BE2C (cell line): ENCODE data around the gene DIPK1B. TPM values are rescaled to one million over a fixed set of nuclear protein-coding genes. Genes with fewer than 3 reads are reported as not detected.

Experiments used
- DNase-seq: peaks from one replicate; pipeline ENCODE4 v3.0.0-alpha.2; 2020
- H3K27me3 ChIP-seq: fragments of 250-450 bp; sonication (Bioruptor Pico); 2 replicates; pipeline ENCODE4 v1.5.1; 2020; ENCODE audit warnings: mild to moderate bottlenecking
- H3K36me3 ChIP-seq: fragments of 250-450 bp; sonication (Bioruptor Pico); 2 replicates; pipeline ENCODE4 v1.5.1; 2020; ENCODE audit warnings: mild to moderate bottlenecking
- H3K4me1 ChIP-seq: fragments of 250-450 bp; sonication (Bioruptor Pico); 2 replicates; pipeline ENCODE4 v1.5.1; 2020
- H3K4me3 ChIP-seq: 2 replicates; pipeline ENCODE4 v1.5.1; 2011; ENCODE audit warnings: low read depth, low read length
- H3K9me3 ChIP-seq: fragments of 250-450 bp; sonication (Bioruptor Pico); 2 replicates; pipeline ENCODE4 v1.5.1; 2020
- CTCF ChIP-seq: IDR thresholded peaks from 2 replicates; pipeline ENCODE4 v1.5.1; 2012; ENCODE audit warnings: mild to moderate bottlenecking, low read depth, low read length
- polyA plus RNA-seq: library from polyadenylated mRNA; unstranded; fragments of >200 nt; gene quantifications from one replicate; pipeline ENCODE4 v1.2.1, GENCODE V29; 2012; ENCODE audit warnings: low read depth, missing spikeins; ENCODE audit not compliant: insufficient read length, insufficient read depth

Gene DIPK1B
- polyA plus RNA-seq: 119 TPM

- no peaks in the 10 kb centered on the region for H3K27me3 ChIP-seq
- H3K4me1 ChIP-seq: peaks cover 13% of the 10 kb centered on the region
- H3K36me3 ChIP-seq: peaks cover 17% of the 10 kb centered on the region
- DNase-seq: peak; percentile 67
- no peak for TF ChIP-seq CTCF
- H3K4me3 ChIP-seq: peak within 1 kb of the TSS; percentile 83
- no peaks in the 10 kb centered on the region for H3K9me3 ChIP-seq
These were observed at the start of gene DIPK1B for GRCh38 chr9:136711751-136712689. DIPK1B (plus strand) TSS chr9:136712572; CDS start chr9:136712666, 94 bp downstream.

- H3K4me3 ChIP-seq: no peak within 1 kb of the TSS
- peaks cover 10% of the 10 kb centered on the region for H3K27me3 ChIP-seq
- no peaks in the 10 kb centered on the region; the same call in 1 of the 2 replicates for H3K4me1 ChIP-seq
- no peaks in the 10 kb centered on the region for H3K36me3 ChIP-seq
- DNase-seq: no peak
- no peak for TF ChIP-seq CTCF
- H3K9me3 ChIP-seq: no peaks in the 10 kb centered on the region
These were observed 49.5 kb upstream of the DIPK1B start, which contains the start of gene EGFL7 for GRCh38 chr9:136662656-136663581. EGFL7 (plus strand) TSS chr9:136662916; CDS start chr9:136668283, 5,367 bp downstream.

GRCh38 chr9:136664000-136664915 is 48.1 kb upstream of the DIPK1B start:
- H3K27me3 ChIP-seq: peaks cover 10% of the 10 kb centered on the region
- no peak overlapping the region for H3K4me3 ChIP-seq
- no peak for TF ChIP-seq CTCF
- H3K9me3 ChIP-seq: no peaks in the 10 kb centered on the region
- no peaks in the 10 kb centered on the region for H3K36me3 ChIP-seq
- DNase-seq: no peak
- no peaks in the 10 kb centered on the region; the same call in 1 of the 2 replicates for H3K4me1 ChIP-seq

- no peak for DNase-seq
- no peaks in the 10 kb centered on the region for H3K36me3 ChIP-seq
- no peaks in the 10 kb centered on the region for H3K9me3 ChIP-seq
- no peak overlapping the region for H3K4me3 ChIP-seq
- H3K4me1 ChIP-seq: no peaks in the 10 kb centered on the region; the same call in 1 of the 2 replicates
- no peak for TF ChIP-seq CTCF
- H3K27me3 ChIP-seq: peaks cover 10% of the 10 kb centered on the region
These were observed 47.2 kb upstream of the DIPK1B start for GRCh38 chr9:136665111-136665703.

GRCh38 chr9:136665704-136666371 is 46.5 kb upstream of the DIPK1B start:
- TF ChIP-seq CTCF: no peak
- no peak for DNase-seq
- H3K9me3 ChIP-seq: no peaks in the 10 kb centered on the region
- no peaks in the 10 kb centered on the region for H3K36me3 ChIP-seq
- H3K4me3 ChIP-seq: no peak overlapping the region
- peaks cover 4% of the 10 kb centered on the region; the same call in 1 of the 2 replicates for H3K4me1 ChIP-seq
- H3K27me3 ChIP-seq: peaks cover 13% of the 10 kb centered on the region
